GM10248 (cell line): ENCODE measurements around the gene PHTF1.

Experiments
- CTCF ChIA-PET: fragments of 300-600 bp; sonication (Branson Sonifier 250); formaldehyde crosslinking; extraction: SDS; loops from one replicate; lab custom pipeline; 2021; ENCODE audit warnings: antibody characterized with exemption; lab: Yijun Ruan, JAX
- POLR2A ChIA-PET: fragments of 350-650 bp; sonication (Branson Sonifier 250); formaldehyde crosslinking; extraction: SDS; loops from one replicate; lab custom pipeline; 2020; ENCODE audit warnings: antibody characterized with exemption; lab: Yijun Ruan, JAX
- DNase-seq: peaks from one replicate; pipeline ENCODE4 v3.0.0; 2012; ENCODE audit errors: extremely low spot score
- CTCF ChIP-seq: IDR thresholded peaks from 2 replicates; pipeline ENCODE4 v1.5.1; 2012; ENCODE audit warnings: mild to moderate bottlenecking, low read depth; ENCODE audit errors: extremely low read depth, missing control alignments, control extremely low read depth

PHTF1 gene

GRCh38 chr1:113648478-113648877 is 110.8 kb downstream of the PHTF1 start:
- TF ChIP-seq CTCF: no peak
- DNase-seq: no peak
- POLR2A ChIA-PET: no interaction called here
- CTCF ChIA-PET: interaction anchor here (0.9 to 1.1 kb wide), 2 partner anchors 30 to 141 kb away, joined by 3 read pairs; no protein-coding TSS in a partner anchor

- ChIA-PET POLR2A (no interaction called here), CTCF (no interaction called here)
- no peak for DNase-seq
- TF ChIP-seq CTCF: no peak
Observed at GRCh38 chr1:113647164-113647563, 112.1 kb downstream of the PHTF1 start.
